Testis (tissue), 3 donors: ENCODE results near the gene CBLC. TPM values are rescaled to one million over a fixed set of nuclear protein-coding genes. Genes with fewer than 3 reads are reported as not detected.
"Not testable (repeated sequence)": the region's sequence is repeated elsewhere in the genome, so short reads cannot be mapped to it uniquely, and the experiment has no call there.

ENCODE experiments used
- DNase-seq: peaks from one replicate; pipeline ENCODE4 v3.0.0-alpha.2; 2019
- H3K27ac ChIP-seq, 2 donors: fragments of 200-600 bp; sonication (generic); one replicate each; pipeline ENCODE4 v1.5.1; 2019
- H3K27me3 ChIP-seq: fragments of 200-600 bp; sonication (generic); one replicate; pipeline ENCODE4 v1.5.1; 2019
- H3K36me3 ChIP-seq: fragments of 200-600 bp; sonication (generic); one replicate; pipeline ENCODE4 v1.5.1; 2017; ENCODE audit warnings: low read depth; ENCODE audit errors: missing control alignments
- H3K4me1 ChIP-seq: fragments of 200-600 bp; sonication (generic); one replicate; pipeline ENCODE4 v1.5.1; 2019
- H3K4me3 ChIP-seq, 2 donors: fragments of 200-600 bp; sonication (generic); one replicate each; pipeline ENCODE4 v1.5.1; 2017 to 2019
- H3K9me3 ChIP-seq: fragments of 200-600 bp; sonication (generic); one replicate; pipeline ENCODE4 v1.5.1; 2017
- POLR2A ChIP-seq: fragments of 450-650 bp; IDR thresholded peaks from one replicate; pipeline ENCODE4 v1.6.1; 2017; ENCODE audit warnings: antibody characterized with exemption, mild to moderate bottlenecking, moderate library complexity
- WGBS, 2 donors: methylation state at CpG; one replicate each; pipeline ENCODE4 v1.1.5; 2018; 5-methylcytosine and 5-hydroxymethylcytosine counted together
- intact Hi-C: fragments of 100-400 bp; cut with DNase I; formaldehyde crosslinking; loops from one replicate; pipeline ENCODE4 v1.15.1; 2023; ENCODE audit warnings: low total_unique reads
- polyA plus RNA-seq: library from polyadenylated mRNA; stranded (reverse); fragments of 350-450 nt; fragmentation: Illumina TruSeq; extraction: RNeasy Lipid Tissue Mini Kit (QIAGEN cat#74804); gene quantifications from one replicate; pipeline ENCODE4 v1.2.3, GENCODE V29; 2014; ENCODE audit warnings: low read depth, low replicate concordance; ENCODE audit not compliant: insufficient read depth
- total RNA-seq, 2 donors: library from RNA; depleted of rRNA; stranded (reverse); fragments of >200 nt; gene quantifications; one replicate each; pipeline ENCODE4 v1.2.3, GENCODE V29; 2016
- TF ChIP-seq, protein P1 (sequence below), 3 experiments: fragments of 450-650 bp in 2 of 3; fragments of 200-600 bp in 1 of 3; sonication (generic) in 1 of 3; IDR thresholded peaks; one replicate each; pipeline ENCODE4 v1.5.1; 2016 to 2019; ENCODE audit warnings: antibody characterized with exemption in 3 of 3, mild to moderate bottlenecking in 2 of 3, moderate library complexity in 1 of 3

CBLC gene
- total and polyA plus RNA-seq, 3 donors from 2014 or later, result 1.9 to 6.9 (median 4.9) TPM

- Histone ChIP-seq H3K27ac (no peak overlapping the region), H3K4me3 (no peak overlapping the region), H3K27me3 (no peaks in the 10 kb centered on the region), H3K9me3 (no peaks in the 10 kb centered on the region), H3K36me3 (no peaks in the 10 kb centered on the region), H3K4me1 (peaks cover 9% of the 10 kb centered on the region)
- intact Hi-C loops, result no loop called here
- DNase-seq, result no peak
- TF ChIP-seq, protein P1, sequence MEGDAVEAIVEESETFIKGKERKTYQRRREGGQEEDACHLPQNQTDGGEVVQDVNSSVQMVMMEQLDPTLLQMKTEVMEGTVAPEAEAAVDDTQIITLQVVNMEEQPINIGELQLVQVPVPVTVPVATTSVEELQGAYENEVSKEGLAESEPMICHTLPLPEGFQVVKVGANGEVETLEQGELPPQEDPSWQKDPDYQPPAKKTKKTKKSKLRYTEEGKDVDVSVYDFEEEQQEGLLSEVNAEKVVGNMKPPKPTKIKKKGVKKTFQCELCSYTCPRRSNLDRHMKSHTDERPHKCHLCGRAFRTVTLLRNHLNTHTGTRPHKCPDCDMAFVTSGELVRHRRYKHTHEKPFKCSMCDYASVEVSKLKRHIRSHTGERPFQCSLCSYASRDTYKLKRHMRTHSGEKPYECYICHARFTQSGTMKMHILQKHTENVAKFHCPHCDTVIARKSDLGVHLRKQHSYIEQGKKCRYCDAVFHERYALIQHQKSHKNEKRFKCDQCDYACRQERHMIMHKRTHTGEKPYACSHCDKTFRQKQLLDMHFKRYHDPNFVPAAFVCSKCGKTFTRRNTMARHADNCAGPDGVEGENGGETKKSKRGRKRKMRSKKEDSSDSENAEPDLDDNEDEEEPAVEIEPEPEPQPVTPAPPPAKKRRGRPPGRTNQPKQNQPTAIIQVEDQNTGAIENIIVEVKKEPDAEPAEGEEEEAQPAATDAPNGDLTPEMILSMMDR (IDR thresholded peaks at IDR 0.05), result no peak
- TF ChIP-seq POLR2A, result no peak
- 78 to 79% methylated on average over 10 of the region's 10 CpGs for WGBS, 2 donors
Observed at GRCh38 chr19:44822670-44823372, 45.1 kb downstream of the CBLC start.

GRCh38 chr19:44823373-44823698, 45.6 kb downstream of the CBLC start:
- H3K4me1 ChIP-seq, result peaks cover 9% of the 10 kb centered on the region
- no peaks in the 10 kb centered on the region for H3K36me3 ChIP-seq
- intact Hi-C loops, result no loop called here
- WGBS, 2 donors, result 66 to 74% methylated on average over 4 of the region's 4 CpGs
- TF ChIP-seq POLR2A, result no peak
- TF ChIP-seq, protein P1 (IDR thresholded peaks at IDR 0.05), result no peak
- H3K27ac ChIP-seq, result no peak overlapping the region
- H3K27me3 ChIP-seq, result no peaks in the 10 kb centered on the region
- no peaks in the 10 kb centered on the region for H3K9me3 ChIP-seq
- H3K4me3 ChIP-seq, result no peak overlapping the region
- no peak for DNase-seq

- Histone ChIP-seq H3K4me3 (no peak overlapping the region), H3K27me3 (no peaks in the 10 kb centered on the region), H3K9me3 (no peaks in the 10 kb centered on the region), H3K36me3 (no peaks in the 10 kb centered on the region), H3K27ac (no peak overlapping the region), H3K4me1 (peaks cover 9% of the 10 kb centered on the region)
- intact Hi-C loops, result no loop called here
- 86 to 94% methylated on average over 4 of the region's 4 CpGs for WGBS, 2 donors
- DNase-seq, result no peak
- TF ChIP-seq, protein P1 (IDR thresholded peaks at IDR 0.05), result no peak
Observed at GRCh38 chr19:44824761-44825160, 47.1 kb downstream of the CBLC start.

DNA sequence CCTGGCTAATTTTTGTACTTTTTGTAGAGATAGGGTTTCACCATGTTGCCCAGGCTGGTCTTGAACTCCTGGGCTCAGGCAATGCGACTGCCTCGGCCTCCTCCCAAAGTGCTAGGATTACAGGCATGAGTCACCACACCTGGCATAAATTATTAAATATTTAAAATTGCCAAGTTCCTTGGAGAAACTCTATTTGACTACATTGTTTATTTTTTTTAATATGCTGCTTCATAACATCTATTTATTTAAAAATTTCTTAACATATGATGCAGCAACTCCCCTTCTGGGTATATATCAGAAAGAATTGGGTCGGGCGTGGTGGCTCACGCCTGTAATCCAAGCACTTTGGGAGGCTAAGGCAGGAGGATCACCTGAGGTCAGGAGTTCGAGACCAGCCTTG, 55.2 kb downstream of the CBLC start:
- H3K27ac ChIP-seq, H3K36me3 ChIP-seq, H3K4me3 ChIP-seq, DNase-seq, intact Hi-C loops, H3K27me3 ChIP-seq, H3K4me1 ChIP-seq, H3K9me3 ChIP-seq: not testable (repeated sequence)
- WGBS, 2 donors, result 89 to 92% methylated on average over 6 of the region's 6 CpGs

- H3K4me1 ChIP-seq, intact Hi-C loops, H3K27ac ChIP-seq, H3K27me3 ChIP-seq, H3K9me3 ChIP-seq, H3K4me3 ChIP-seq, H3K36me3 ChIP-seq, DNase-seq: not testable (repeated sequence)
- WGBS, 2 donors, result 90 to 95% methylated on average over 8 of the region's 8 CpGs
Observed at GRCh38 chr19:44834399-44834798, 56.7 kb downstream of the CBLC start.

DNA sequence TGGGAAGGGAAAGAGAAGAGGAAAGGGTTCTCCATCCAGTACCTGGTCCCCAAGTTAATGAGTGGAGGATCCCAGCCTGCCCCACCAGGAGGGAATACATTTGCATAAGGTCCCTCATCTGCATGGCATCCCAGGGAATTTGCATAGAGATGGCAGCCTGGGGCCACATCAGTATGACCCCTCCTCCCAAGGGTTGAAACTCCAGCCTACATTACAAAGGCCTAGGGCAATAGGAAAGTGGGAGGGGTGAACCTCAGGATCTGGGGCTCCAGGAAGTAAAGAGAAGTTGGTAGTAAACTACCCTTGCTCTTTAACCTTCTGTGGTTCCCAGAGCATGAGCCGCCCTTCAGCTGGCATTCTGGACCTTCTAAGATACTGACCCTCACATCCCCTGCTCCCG, 61.6 kb downstream of the CBLC start:
- intact Hi-C loops, result no loop called here
- H3K27me3 ChIP-seq, result no peaks in the 10 kb centered on the region

More for the DNA sequence above, 61.6 kb downstream of the CBLC start:
- no peaks in the 10 kb centered on the region for H3K9me3 ChIP-seq
- no peaks in the 10 kb centered on the region for H3K4me1 ChIP-seq
- H3K4me3 ChIP-seq, result no peak overlapping the region
- TF ChIP-seq, protein P1 (IDR thresholded peaks at IDR 0.05), result no peak
- TF ChIP-seq POLR2A, result no peak
- H3K27ac ChIP-seq, result no peak overlapping the region
- WGBS, 2 donors, result 86 to 92% methylated on average over 2 of the region's 2 CpGs
- H3K36me3 ChIP-seq, result no peaks in the 10 kb centered on the region
- no peak for DNase-seq
